Right lobe of liver (tissue), 4 donors: ENCODE results near the gene PES1.

Experiments
- CTCF ChIP-seq, 4 donors: fragments of 200-600 bp in 3 of 4; fragments of 450-650 bp in 1 of 4; IDR thresholded peaks; one replicate each; pipeline versions ENCODE4 v1.5.1 to v1.8.0; 2016 to 2022; ENCODE audit warnings: antibody characterized with exemption in 4 of 4, mild to moderate bottlenecking in 2 of 4
- POLR2A ChIP-seq: fragments of 450-650 bp; IDR thresholded peaks from one replicate; pipeline ENCODE4 v1.6.1; 2017; ENCODE audit warnings: antibody characterized with exemption, mild to moderate bottlenecking
- donor health status: DM: no; HTN: no; CAD: no.
- donor health status: DM: no; HTN: no; CAD: no.
- donor health status: DM: no; HTN: yes; CAD: no.

DNA sequence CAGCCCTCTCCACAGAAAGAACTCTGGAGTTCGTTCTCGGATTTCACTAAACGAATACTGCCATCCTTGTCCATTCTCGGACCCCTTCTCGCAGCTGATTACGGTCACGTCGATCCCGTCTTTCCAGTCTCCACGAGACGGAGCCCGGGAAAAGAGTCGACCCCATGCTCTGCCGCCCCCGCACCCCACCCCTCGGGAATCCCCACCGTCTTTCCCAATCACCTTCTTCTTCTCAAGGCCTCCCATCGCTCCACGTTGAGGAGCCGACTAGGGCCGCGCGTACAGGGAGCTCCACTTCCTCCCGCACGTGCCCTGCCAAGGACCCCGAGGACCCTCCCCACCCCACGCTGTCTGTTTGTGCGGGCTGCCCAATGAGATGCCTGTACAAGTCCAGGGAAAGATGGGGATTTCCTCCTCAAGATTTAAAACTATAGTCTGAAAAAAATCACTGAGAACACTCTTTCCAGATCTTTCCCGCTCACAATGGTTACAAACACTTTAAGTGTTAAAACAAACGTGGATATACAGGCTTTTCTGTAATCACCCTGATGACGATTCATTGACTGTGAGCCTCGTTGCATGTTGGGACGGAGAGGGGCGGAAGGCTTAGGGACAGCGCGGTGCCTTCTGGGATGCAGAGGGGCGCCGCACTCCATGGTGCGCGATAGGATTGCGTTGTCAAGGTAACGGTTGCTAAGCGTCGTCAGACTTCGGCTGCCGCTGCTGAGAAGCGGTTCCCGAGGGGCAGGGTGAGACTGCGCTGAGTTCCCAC, at the start of gene PES1:
- TF ChIP-seq POLR2A: peak; percentile 22
- TF ChIP-seq CTCF (IDR thresholded peaks at IDR 0.05): no peak
